Amniotic epithelial cell (primary cell): ENCODE results near the gene STXBP3.
"Not testable (repeated sequence)": the region's sequence is repeated elsewhere in the genome, so short reads cannot be mapped to it uniquely, and the experiment has no call there.

ENCODE experiments used
- DNase-seq: peaks from one replicate; pipeline ENCODE4 v3.0.0-alpha.2; 2010; ENCODE audit warnings: low read depth

The STXBP3 gene

GRCh38 chr1:108728327-108728923, 18.0 kb upstream of the STXBP3 start:
- no peak for DNase-seq

DNA sequence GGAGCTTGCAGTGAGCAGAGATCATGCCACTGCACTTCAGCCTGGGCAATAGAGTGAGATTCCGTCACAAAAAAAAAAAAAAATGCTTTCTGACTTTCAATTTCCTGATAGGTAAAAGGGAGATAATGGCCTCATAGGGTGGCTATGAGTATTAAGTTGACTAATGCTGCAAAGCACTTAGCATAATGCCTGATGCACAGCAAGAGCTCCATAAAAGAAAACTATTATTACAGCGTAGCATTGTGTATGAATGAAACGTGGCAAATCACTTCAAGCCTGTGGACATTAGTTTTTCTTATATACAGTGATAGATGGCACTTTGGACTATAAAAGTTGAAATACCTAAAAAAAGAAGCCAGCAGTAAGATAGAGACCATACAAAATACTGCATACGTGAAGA, 17.0 kb upstream of the STXBP3 start:
- DNase-seq, result no peak

GRCh38 chr1:108732398-108732797, 14.1 kb upstream of the STXBP3 start:
- DNase-seq, result no peak

DNA sequence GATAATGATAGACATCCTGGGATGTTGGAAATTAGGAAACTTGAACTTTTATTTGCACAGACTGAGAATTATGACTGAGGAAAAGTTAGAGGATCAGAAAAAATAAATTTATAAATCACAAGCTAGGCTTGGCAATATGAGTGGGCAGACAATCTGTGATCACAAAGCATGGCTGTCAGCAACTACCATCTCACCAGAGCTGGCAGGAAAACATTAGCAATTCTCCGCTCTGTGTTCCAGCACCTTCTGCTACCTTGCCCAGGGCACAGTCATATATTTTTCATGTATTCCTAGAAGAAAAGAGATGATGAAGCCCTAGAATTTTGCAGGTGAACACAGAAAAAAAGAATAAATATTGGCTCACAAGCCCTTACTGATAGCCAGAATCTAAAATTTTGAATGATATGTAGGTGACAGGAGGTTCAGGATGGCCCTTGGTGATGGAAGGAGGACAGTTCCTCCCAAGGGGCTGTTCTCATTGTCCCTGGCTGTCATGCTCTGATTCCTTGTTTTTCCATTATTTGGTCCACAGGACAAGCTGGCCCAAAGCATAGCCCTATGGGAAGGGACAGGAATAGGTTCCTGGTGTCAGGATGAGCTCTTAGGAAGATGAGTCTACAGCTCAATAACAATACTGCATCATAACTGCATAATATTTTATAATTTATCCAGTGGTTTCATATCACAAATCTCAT, 12.2 kb upstream of the STXBP3 start:
- no peak for DNase-seq

- DNase-seq, result no peak
Observed at GRCh38 chr1:108742253-108742652, 4.2 kb upstream of the STXBP3 start.

GRCh38 chr1:108745980-108746381, 493 bp upstream of the STXBP3 start:
- DNase-seq, result no peak

DNA sequence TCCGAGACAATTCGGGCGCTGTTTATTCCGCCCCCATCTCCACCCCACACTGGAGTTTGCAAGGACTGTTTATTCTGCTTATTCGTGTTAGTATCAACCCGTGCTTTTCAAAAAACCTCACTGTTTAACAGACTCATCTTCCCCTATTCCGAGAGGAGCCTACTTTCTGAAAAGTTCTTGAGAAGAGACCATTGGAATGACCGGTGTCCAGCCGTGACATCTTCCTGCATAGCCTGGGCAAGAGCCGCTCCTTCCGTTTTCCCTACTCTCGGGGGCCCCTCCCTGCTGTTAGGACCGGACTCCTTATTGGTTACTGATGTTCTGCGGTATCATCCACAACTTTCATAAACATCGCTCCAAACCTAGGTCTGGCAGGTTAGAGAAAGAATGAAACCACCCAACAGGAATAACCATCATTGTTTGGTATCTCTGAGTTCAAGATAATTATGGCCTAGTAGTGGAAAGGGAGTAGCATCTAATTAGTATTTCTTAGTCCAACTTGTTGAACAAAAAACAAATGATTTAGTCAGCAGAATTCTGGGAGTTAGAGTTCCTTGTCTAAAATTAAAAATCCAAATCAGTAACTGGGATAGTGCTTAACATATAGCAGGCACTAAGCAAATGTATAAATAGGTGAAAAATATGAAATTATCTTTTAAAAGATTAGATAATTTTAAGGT, 837 bp downstream of the STXBP3 start:
- peak; percentile 90 for DNase-seq

GRCh38 chr1:108747898-108748297, 1.4 kb downstream of the STXBP3 start:
- DNase-seq, result no peak

DNA sequence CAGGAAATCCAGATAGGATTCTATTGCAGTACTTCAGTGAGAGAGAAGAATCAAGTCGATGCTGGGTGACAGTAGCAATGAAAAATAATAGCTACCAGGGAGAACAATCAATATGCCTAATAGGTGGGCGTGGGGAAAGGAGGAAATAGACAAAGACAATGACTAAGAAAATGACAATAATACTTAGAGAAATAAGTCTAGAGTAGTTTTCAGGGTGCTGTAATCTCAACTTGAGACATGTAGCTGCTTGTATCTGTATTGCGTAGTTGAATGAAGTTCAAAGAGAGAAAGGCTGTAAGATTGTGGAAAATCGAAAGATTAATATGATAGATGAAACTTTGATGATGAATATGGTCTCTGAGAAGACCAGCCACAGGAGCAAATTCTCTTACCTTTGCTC, 2.6 kb downstream of the STXBP3 start:
- no peak for DNase-seq

DNA sequence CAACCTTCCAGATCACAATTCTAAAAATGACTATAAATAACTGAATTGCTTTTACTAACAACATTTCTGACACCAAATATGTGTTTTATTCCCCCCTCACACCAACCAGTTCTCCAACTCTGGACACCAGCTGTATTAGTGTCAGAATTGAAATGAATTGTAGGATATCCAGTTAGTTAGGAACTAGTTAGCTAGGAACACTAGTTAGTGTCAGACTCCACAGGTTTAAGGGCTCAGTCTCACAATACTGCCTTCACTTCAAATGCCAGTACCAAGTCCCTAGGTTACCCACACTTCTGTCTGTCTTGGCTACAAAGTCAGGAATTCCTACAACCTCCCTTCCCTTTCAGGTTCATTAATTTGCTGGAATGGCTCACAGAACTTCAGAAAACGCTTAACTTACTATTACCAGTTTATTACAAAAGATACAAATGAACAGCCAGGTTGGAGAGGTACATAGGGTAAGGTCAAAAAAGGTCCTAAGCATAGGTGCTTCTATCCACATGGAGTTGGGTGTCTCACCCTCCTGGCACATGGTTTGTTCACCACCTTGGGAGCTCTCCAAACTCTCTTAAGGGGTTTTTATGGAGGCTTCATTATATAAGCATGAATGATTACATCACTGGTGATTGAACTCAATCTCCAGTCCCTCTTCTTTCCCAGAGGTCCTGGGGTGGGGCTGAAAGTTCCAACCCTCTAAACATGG, 4.2 kb downstream of the STXBP3 start:
- DNase-seq, result no peak

- DNase-seq, result no peak
Observed at GRCh38 chr1:108753363-108753762, 6.9 kb downstream of the STXBP3 start.

DNA sequence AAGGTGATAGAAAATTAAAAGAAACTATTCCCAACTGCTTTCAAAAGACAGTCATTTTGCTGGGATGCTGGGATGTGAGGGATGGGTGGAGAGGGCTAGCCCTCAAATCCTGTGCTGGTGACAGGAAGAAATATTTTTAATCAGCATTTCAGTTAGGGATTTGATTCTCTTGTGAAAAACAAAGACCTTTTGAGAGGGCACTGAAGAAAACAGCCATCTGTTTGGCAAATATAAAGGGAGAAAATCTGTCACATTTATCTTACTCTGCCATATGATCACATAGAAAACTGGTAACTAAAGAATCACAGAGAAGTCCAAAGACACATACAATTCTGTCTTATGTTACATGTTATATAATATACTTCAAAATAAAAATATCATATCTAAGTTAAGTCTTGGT, 12.3 kb downstream of the STXBP3 start:
- DNase-seq, result no peak

- no peak for DNase-seq
Observed at GRCh38 chr1:108767115-108767514, 20.6 kb downstream of the STXBP3 start.

DNA sequence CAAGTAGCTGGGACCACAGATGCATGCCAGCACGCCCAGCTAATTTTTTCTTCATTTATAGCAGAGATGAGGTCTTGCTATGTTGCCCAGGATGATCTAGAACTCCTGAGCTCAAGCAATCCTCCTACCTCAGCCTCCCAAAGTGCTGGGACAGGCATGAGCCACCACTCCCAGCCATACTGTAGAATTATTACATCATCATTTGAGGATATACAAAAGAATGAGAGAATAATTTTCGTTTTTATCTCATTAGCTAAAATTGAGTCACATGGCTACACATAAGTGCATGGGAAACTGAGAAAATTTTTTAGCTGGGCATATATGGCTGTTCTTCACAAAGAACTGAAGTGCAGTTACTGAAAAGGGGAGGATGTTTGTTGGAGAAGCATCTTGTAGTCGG, 21.2 kb downstream of the STXBP3 start:
- no peak for DNase-seq

GRCh38 chr1:108777839-108778238, 31.4 kb downstream of the STXBP3 start:
- DNase-seq, result no peak

DNA sequence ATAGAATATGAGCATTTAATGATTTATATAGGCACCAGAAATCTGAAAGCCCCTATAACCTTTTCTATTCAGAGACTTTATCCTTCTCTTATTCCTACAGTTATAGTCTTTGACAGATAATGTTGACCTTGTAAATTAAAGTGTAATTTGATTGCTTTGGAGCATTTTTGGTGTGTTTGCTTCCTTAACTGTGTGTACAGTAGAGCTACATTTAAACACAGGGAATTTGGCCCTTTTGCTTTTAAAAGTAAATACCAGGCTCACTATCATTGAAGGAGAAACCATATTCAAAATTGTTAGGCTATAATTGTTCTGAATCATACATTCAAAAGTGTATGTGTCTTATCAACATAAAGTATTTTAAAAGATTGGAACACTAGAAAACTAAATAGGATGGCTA, 33.0 kb downstream of the STXBP3 start:
- DNase-seq, result no peak

DNA sequence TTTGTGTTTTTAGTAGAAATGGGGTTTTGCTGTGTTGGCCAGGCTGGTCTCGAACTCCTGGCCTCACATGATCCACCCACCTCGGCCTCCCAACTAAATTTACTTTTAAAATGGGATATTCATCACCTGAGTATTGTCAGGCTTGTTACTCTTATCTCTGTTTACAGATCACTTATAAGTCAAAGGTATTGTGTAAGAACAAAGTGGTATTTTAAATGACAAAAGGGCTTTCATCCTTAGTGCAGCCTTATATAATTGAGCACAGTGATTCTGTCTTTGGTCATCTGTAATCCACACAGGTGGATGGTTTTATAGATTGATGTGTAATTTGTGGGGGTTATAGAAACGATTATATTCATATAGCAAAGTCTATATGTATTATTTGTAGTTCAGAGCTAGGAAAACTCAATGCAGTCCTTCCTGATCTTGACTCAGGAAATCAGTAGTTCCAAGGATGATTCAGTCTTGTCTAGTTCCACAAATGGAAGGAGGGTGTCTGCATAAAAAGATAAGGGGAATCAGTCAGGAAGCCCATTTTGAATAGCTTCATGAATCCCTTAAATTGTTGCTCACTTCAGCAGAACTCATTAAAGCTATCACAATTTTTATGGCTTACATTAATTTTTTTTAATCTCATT, 34.6 kb downstream of the STXBP3 start:
- no peak for DNase-seq

DNA sequence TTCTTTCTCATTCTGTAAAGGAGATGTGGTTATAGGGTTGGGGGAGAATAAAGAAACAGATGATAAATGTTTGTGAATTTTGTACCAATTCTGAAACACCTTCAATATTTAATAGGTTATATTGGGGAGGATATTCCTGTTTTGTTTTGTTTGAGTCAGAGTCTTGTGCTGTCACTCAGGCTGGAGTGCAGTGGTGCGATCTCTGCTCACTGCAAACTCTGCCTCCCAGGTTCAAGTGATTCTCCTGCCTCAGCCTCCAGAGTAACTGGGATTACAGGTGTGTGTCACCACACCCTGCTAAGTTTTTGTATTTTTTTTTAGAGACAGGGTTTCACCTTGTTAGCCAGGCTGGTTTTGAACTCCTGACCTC, 35.1 kb downstream of the STXBP3 start:
- not testable (repeated sequence) for DNase-seq

GRCh38 chr1:108785264-108785663, 38.8 kb downstream of the STXBP3 start:
- no peak for DNase-seq

GRCh38 chr1:108785880-108786279, 39.4 kb downstream of the STXBP3 start:
- DNase-seq, result no peak

DNA sequence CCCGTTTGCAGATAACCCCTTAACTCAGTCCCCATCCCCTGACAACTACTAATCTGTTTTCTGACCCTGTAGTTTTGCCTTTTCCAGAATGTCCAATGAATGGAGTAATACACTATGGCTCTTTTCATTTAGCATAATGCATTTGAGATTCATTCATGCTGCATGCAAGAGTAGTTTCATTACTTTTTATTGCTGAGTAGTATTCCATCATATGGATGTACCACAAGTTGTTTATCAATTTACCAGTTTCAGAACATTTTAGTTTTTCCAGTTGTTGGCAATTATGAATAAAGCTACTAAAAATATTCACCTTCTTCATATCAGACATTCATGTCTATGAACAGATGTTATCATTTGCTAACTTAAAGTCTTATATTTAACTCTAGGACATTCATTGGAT, 45.3 kb downstream of the STXBP3 start:
- no peak for DNase-seq

GRCh38 chr1:108792420-108792819, 45.9 kb downstream of the STXBP3 start:
- no peak for DNase-seq

DNA sequence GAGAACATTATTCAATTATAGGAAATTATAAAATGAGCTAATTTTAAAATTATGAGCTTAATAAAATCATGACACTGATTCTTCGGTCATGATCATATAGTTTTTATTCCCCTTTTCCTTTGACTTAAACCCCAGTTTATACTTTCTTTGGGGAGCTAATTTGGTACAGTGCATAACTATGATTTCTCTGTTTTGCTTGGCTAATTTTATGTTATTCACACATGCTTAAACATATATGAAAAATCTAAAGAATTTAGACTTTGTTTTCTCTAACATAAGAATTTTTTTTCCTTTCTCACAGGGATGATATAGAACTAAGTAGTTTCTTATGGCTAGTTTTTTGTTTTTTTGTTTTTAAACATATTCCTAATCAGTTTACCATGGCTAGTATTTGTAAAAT, 52.5 kb downstream of the STXBP3 start:
- no peak for DNase-seq
